Kidney epithelial cell (primary cell): ENCODE results near the gene LENG1. TPM values are rescaled to one million over a fixed set of nuclear protein-coding genes. Genes with fewer than 3 reads are reported as not detected.

Experiments
- DNase-seq: peaks from one replicate; pipeline ENCODE4 v3.0.0-alpha.2; 2010; ENCODE audit warnings: low read depth
- H3K27me3 ChIP-seq: 2 replicates; pipeline ENCODE4 v1.6.0; 2011; ENCODE audit warnings: low read length; ENCODE audit not compliant: control insufficient read depth, insufficient read depth
- H3K36me3 ChIP-seq: 2 replicates; pipeline ENCODE4 v1.5.1; 2011; ENCODE audit warnings: low read length; ENCODE audit not compliant: control insufficient read depth, insufficient read depth
- H3K4me3 ChIP-seq: 2 replicates; pipeline ENCODE4 v1.5.1; 2011; ENCODE audit warnings: low read depth, mild to moderate bottlenecking, control low read depth, low read length
- total RNA-seq: library from RNA; depleted of rRNA; stranded (reverse); fragments of >200 nt; gene quantifications from 2 replicates; pipeline ENCODE4 v1.2.3, GENCODE V29; 2015
- TF ChIP-seq, protein P1 (sequence below): IDR thresholded peaks from 2 replicates; pipeline ENCODE4 v1.5.1; 2011; ENCODE audit warnings: mild to moderate bottlenecking, moderate library complexity, low read length, control low read depth, inconsistent platforms; ENCODE audit not compliant: insufficient read depth, poor library complexity, severe bottlenecking

The LENG1 gene
- total RNA-seq, 1 donor from 2014 or later = 7.5 TPM

DNA sequence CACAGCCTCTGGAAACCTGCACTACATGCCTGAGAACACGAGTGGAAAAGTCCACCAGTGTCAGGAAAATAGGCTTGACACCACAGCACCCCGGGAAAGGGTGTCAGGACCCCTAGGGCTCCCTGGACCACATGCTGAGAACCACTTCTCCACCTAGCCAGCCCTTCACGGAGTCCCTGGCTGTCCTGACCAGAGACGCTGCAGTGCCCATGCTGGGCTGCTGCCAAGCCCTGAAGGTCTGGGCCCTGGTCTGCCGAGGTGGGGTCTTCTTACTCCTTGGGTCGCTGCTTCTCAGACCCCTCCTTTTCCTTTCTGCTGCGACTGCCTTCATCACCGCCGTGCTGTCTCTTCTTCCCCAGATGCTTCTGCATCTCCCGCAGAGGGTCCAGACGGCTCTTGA is 3.0 kb downstream of the LENG1 start:
- TF ChIP-seq, protein P1, sequence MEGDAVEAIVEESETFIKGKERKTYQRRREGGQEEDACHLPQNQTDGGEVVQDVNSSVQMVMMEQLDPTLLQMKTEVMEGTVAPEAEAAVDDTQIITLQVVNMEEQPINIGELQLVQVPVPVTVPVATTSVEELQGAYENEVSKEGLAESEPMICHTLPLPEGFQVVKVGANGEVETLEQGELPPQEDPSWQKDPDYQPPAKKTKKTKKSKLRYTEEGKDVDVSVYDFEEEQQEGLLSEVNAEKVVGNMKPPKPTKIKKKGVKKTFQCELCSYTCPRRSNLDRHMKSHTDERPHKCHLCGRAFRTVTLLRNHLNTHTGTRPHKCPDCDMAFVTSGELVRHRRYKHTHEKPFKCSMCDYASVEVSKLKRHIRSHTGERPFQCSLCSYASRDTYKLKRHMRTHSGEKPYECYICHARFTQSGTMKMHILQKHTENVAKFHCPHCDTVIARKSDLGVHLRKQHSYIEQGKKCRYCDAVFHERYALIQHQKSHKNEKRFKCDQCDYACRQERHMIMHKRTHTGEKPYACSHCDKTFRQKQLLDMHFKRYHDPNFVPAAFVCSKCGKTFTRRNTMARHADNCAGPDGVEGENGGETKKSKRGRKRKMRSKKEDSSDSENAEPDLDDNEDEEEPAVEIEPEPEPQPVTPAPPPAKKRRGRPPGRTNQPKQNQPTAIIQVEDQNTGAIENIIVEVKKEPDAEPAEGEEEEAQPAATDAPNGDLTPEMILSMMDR = no peak
- no peak for DNase-seq
- peaks cover 4% of the 10 kb centered on the region for H3K36me3 ChIP-seq
- no peaks in the 10 kb centered on the region for H3K27me3 ChIP-seq
- H3K4me3 ChIP-seq = no peak overlapping the region

DNA sequence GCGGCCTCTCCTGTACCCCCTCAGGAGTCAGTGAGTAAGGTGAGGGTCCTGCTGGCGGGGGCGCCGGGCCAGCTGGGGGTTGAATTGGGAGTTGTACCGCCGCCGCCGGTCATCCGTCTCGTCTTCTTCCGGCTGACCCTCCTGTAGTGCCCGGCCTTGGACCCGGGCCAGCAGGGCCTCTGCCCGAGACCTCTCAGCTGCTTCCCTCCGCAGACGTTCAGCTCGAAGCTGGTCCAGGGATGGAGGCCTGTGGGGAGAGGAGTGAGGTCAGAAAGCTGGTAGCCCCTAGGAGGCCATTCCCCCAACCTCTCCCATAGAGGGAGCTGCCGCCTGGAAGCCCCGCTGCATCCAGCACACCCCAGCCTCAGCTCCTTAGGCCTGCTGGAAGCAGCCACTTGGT is 3.8 kb downstream of the LENG1 start:
- Histone ChIP-seq H3K27me3 (no peaks in the 10 kb centered on the region), H3K4me3 (no peak overlapping the region), H3K36me3 (peaks cover 5% of the 10 kb centered on the region)
- DNase-seq = no peak
- TF ChIP-seq, protein P1 = no peak

DNA sequence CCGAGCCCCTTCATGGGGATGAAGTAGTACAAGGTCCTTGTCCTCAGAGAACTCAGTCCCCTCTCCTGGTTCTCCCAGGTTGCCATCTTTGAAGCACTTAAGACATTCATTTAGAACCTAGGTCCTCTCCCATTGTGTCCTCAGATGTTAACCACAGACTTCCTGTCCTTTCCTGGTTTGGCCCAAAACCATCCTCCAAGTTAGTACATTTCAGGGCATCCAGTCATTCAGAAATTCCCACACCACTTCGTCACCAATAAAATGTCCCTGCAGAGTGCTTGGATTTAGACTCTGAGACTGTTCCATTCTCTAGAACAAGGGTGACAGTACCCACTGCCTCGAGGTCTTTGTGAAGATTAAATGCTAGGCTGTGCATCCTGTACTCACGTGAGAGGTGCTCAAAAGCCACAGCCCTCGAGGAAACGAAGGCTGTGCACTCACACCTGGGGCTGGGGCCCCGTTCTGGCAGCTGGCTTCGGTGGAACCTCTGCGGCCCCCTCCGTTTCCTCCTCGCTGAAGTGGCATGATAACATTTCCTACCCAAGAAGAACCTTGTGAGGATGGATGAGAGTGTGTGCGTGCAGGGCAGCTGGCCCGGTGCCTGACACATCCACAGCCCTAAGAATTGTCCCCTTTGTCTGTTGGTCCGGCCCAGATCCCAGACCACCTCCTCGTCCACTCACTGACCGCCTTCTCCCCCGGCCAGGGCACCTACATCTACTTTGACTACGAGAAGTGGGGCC is 4.7 kb downstream of the LENG1 start:
- no peak overlapping the region for H3K4me3 ChIP-seq
- TF ChIP-seq, protein P1 = no peak
- peaks cover 5% of the 10 kb centered on the region for H3K36me3 ChIP-seq
- H3K27me3 ChIP-seq = no peaks in the 10 kb centered on the region
- DNase-seq = no peak

DNA sequence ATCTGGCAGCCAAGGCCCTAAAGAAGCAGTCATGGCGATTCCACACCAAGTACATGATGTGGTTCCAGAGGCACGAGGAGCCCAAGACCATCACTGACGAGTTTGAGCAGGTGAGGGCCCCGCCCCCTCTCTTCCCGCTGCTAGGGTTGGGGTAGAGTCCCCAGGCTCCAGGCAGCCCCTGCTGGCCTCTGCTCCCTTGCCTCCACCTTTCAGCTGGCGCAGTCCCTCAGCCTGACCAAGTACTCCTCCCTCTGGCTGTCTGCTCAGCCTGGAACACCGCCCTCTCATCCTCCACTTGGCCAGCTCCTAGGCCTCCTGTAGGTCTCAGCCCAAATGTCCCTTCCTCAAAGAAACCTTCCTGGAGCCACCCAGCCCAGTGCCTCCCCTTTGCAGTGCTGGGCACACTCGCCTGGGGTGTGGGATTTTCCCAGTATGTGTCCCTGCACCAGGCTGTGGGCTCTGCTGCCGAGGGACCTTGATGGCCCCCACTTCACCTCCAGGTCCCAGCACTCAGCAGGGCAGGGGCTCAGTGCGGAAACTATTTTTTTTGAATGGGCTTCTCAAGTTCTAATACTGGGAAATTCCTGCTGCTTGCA is 5.7 kb downstream of the LENG1 start:
- Histone ChIP-seq H3K4me3 (no peak overlapping the region), H3K36me3 (peaks cover 8% of the 10 kb centered on the region), H3K27me3 (no peaks in the 10 kb centered on the region)
- TF ChIP-seq, protein P1 = no peak
- DNase-seq = no peak

DNA sequence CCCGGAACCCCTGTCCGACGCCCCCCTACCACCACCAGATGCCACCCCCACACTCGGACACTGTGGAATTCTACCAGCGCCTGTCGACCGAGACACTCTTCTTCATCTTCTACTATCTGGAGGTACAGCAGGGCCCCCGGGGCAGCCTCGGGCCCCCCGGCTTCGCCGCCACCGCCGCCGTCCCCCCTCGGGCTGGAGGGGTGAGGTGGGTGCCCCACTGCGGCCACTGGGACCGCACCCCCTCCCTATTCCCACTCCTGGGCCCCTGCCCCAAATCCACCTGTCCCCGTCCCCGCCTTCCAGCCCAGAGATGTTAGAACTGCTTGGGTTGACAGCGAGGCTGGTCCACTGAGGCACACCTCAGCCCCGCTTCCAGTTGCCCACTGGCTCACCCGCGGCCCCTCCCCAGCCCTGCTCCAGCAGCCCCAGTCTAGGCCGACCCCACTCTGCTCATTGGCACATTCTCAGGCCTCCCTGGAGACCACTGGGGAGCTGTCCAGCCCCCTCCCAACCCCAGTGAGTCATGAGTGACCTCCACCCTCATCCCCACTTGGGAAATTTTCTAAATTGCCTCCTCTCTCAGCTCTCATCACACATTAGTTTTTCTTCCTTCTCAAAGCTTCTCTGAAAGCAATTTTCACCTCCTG is 6.5 kb downstream of the LENG1 start:
- TF ChIP-seq, protein P1 = no peak
- Histone ChIP-seq H3K27me3 (no peaks in the 10 kb centered on the region), H3K4me3 (no peak overlapping the region), H3K36me3 (peaks cover 8% of the 10 kb centered on the region)
- no peak for DNase-seq

DNA sequence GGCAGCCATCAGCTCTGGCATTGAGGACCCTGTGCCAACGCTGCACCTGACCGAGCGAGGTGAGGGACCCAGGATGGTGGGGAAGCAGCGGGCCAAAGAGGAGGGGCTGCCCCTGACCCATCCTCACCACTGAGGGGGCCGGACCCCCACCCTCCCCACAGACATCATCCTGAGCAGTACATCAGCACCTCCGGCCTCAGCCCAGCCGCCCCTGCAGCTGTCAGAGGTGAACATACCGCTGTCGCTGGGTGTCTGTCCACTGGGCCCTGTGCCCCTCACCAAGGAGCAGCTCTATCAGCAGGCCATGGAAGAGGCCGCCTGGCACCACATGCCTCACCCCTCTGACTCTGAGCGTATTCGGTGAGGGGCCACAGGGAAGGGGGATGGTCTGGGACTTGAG is 7.3 kb downstream of the LENG1 start:
- peaks cover 8% of the 10 kb centered on the region for H3K36me3 ChIP-seq
- no peak for DNase-seq

More for the DNA sequence above, 7.3 kb downstream of the LENG1 start:
- Histone ChIP-seq H3K27me3 (no peaks in the 10 kb centered on the region), H3K4me3 (no peak overlapping the region)
- TF ChIP-seq, protein P1 = no peak
